ENCODE results near the gene CPN2. TPM values are rescaled to one million over a fixed set of nuclear protein-coding genes. Genes with fewer than 3 reads are reported as not detected.

CPN2 gene
- total RNA-seq, 4 donors from 2014 or later, result not detected

DNA sequence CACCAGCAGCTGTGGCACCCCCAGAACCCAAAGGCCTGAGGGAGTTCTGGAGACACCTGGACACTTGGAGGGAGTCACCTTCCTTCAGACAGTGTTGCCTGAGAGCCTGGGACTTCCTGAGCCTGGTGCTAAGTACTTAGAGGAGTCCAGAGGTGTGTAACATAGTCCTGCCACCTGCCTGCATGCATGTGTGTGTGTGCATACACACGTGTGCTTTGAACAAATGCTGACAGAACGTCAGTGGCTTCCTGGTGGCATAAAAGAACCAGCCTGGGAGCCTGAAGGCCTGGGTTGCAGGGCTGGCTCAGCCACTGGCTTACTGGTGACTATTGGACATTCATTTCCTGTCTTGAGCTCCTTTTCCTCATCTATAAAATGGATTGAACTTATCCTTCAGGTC is 3.2 kb upstream of the CPN2 start:
- WGBS, 2 donors, result 76 to 86% methylated on average over 2 of the region's 2 CpGs
- H3K36me3 ChIP-seq, result no peaks in the 10 kb centered on the region
- H3K4me3 ChIP-seq, result no peak overlapping the region
- DNase-seq (ENCODE audit: low spot score in 2 of 2), result no peak
- no peak overlapping the region for H3K27ac ChIP-seq
- TF ChIP-seq EP300 (IDR thresholded peaks at IDR 0.05) (no peak), CTCF (IDR thresholded peaks at IDR 0.05) (no peak), POLR2A (IDR thresholded peaks at IDR 0.05) (no peak)
- H3K27me3 ChIP-seq, result no peaks in the 10 kb centered on the region
- no peaks in the 10 kb centered on the region for H3K9me3 ChIP-seq
- no peaks in the 10 kb centered on the region for H3K4me1 ChIP-seq

- Histone ChIP-seq H3K4me1 (no peaks in the 10 kb centered on the region), H3K36me3 (no peaks in the 10 kb centered on the region), H3K9me3 (no peaks in the 10 kb centered on the region), H3K27ac (no peak overlapping the region), H3K27me3 (no peaks in the 10 kb centered on the region), H3K4me3 (no peak overlapping the region)
- 82 to 84% methylated on average over 10 of the region's 10 CpGs for WGBS, 2 donors
- no peak for DNase-seq (ENCODE audit: low spot score in 2 of 2)
- TF ChIP-seq POLR2A (IDR thresholded peaks at IDR 0.05), result no peak
- no peak for TF ChIP-seq EP300 (IDR thresholded peaks at IDR 0.05)
- TF ChIP-seq CTCF (IDR thresholded peaks at IDR 0.05), result no peak
These were observed 1.6 kb upstream of the CPN2 start for GRCh38 chr3:194352667-194353246.

DNA sequence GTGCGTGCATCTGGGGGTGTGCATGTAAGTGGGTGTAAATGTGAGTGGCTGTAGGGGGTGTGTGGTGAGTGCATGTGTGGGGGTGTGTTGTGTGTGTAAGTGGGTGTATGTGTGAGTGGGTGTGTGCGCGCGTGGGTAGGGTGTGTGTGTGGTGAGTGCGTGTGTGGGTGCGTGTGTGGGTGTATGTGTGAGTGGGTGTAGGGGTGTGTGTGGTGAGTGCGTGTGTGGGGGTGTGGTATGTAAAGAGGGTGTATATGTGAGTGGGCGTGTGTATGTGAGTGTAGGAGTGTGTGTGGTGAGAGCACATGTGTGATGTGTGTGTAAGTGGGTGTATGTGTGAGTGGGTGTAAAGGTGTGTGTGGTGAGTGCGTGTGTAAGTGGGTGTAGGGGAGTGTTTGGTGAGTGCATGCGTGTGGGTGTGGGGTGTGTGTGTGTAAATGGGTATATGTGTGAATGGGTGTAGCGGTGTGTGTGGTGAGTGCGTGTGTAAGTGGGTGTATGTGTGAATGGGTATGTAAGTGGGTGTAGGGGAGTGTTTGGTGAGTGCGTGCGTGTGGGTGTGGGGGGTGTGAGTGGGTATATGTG is 916 bp upstream of the CPN2 start:
- H3K27me3 ChIP-seq, result no peaks in the 10 kb centered on the region
- WGBS, 2 donors, result 89 to 93% methylated on average over 14 of the region's 14 CpGs
- no peaks in the 10 kb centered on the region for H3K36me3 ChIP-seq
- H3K4me1 ChIP-seq, result no peaks in the 10 kb centered on the region
- DNase-seq (ENCODE audit: low spot score in 2 of 2), result no peak
- H3K9me3 ChIP-seq, result no peaks in the 10 kb centered on the region
- no peak overlapping the region for H3K27ac ChIP-seq
- H3K4me3 ChIP-seq, result no peak overlapping the region
- TF ChIP-seq POLR2A (IDR thresholded peaks at IDR 0.05), result no peak
- TF ChIP-seq CTCF (IDR thresholded peaks at IDR 0.05), result no peak
- no peak for TF ChIP-seq EP300 (IDR thresholded peaks at IDR 0.05)

DNA sequence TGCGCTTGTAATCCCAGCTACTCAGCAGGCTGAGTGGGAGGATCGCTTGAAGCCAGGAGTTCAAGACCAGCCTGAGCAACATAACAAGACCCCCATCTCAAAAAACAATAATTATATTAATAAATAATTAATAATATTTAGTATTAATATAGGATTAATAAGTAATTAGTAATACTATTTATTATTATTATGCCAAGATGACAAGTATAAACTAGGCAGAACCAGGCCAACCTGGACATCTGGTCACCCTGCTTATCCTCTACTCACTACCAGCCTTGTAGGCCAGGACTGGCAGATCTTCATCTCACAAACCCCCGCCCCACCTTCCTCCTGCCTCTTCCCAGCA is 429 bp downstream of the CPN2 start:
- no peaks in the 10 kb centered on the region for H3K9me3 ChIP-seq
- H3K4me3 ChIP-seq, result no peak overlapping the region
- no peaks in the 10 kb centered on the region for H3K4me1 ChIP-seq
- H3K27ac ChIP-seq, result no peak overlapping the region
- no peak for TF ChIP-seq POLR2A (IDR thresholded peaks at IDR 0.05)
- H3K27me3 ChIP-seq, result no peaks in the 10 kb centered on the region
- 81 to 83% methylated on average over 3 of the region's 3 CpGs for WGBS, 2 donors
- no peaks in the 10 kb centered on the region for H3K36me3 ChIP-seq
- no peak for DNase-seq (ENCODE audit: low spot score in 2 of 2)

DNA sequence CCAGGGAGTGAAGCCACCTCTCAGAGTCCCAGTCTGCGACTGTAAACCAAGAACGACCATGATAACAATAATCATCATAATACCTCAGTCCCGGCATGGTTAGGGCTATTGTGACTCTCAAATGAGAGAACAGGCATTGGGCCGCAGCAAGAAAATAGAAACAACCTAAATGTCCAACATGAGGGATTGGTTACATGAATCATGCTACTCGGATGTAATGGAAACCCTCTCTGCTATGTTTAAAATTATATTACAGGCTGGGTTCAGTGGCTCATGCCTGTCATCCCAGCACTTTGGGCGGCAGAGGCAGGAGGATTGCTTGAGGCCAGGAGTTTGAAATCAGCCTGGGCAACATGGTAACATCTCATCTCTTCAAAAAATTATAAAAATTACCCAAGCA is 2.8 kb downstream of the CPN2 start:
- Histone ChIP-seq H3K4me3 (no peak overlapping the region), H3K9me3 (no peaks in the 10 kb centered on the region), H3K4me1 (peaks cover 0 to 4% (median 0%) of the 10 kb centered on the region in 4 donors), H3K36me3 (no peaks in the 10 kb centered on the region), H3K27me3 (no peaks in the 10 kb centered on the region), H3K27ac (no peak overlapping the region)
- WGBS, 2 donors, result 73% methylated on average over 6 of the region's 6 CpGs
- TF ChIP-seq CTCF (IDR thresholded peaks at IDR 0.05) (no peak), POLR2A (IDR thresholded peaks at IDR 0.05) (no peak), EP300 (IDR thresholded peaks at IDR 0.05) (no peak)
- no peak for DNase-seq (ENCODE audit: low spot score in 2 of 2)

Measured in tibial nerve (tissue), 4 donors.